Measurements from ENCODE around the gene HPN.
"Not testable (repeated sequence)": the region's sequence is repeated elsewhere in the genome, so short reads cannot be mapped to it uniquely, and the experiment has no call there.

HPN gene

GRCh38 chr19:35027851-35028599 is 13.5 kb upstream of the HPN start:
- peak; percentile 42 for DNase-seq (ENCODE audit: low spot score)

GRCh38 chr19:35028600-35028885 is 13.0 kb upstream of the HPN start:
- not testable (repeated sequence) for DNase-seq (ENCODE audit: low spot score)

GRCh38 chr19:35029275-35029736 is 12.2 kb upstream of the HPN start:
- not testable (repeated sequence) for DNase-seq (ENCODE audit: low spot score)

DNA sequence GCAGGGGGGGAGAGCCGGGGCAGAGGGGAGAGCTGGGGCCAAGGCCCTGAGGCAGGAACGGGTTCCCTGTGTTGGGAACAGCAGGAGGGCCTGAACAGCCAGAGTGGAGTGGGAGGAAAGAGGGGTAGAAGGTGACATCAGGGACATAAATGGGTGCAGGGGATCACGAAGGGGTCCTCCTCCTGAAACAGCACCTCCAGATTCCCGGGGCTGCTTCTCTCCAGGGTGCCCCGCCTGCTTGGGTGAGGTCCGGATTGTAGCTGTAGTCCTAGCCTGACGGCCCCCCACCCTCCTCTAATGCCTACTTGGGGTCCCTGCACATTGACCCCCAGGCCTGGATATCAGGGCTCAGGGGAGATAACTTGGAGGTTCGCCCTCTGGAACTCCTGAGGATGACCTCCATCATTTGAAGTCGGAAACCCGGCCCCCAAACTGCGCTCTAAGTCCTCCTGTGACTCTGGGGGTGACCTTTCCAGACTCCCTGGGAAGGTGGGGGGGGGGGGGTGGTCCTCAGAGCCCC is 11.7 kb upstream of the HPN start:
- no peak for DNase-seq (ENCODE audit: low spot score)

DNA sequence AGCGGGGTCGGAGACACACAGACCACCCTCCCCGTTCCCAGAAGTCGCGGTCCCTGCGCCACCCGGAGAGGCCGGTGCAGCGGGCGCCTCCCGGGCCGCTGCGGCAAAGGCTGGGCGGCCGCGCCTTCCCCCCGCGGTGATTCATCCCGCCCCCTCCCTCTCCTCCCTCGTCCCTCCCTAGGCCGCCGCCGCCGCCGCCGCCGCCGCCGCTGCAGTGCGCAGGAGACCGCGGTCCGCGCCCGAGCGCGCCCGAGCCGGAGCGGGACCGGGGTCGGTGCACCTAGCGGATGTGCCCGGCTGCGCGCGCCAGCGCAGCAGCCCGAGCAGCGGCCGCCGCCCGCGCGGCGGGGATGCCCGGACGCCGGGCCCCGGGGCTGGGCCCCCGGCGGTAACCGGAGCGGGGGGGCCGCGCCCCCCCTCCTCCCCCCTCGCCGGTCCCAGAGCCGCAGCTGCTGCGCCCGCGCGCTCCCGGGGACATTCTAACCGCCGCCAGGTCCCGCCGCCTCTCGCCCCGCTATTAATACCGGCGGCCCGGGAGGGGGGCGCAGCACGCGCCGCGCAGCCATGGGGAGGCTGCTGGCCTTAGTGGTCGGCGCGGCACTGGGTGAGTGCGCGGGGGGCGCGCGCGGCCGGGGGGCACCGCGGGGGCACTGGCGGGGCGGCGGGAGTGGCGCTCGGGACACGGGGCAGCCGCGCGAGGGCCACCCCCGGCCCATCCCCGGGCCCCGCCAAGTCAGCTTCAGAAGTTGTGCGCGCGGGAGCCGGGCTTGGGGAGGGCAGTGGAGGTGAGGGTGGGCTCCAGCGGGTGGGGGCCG is 11.1 kb upstream of the HPN start, which contains the start of gene SCN1B:
TSS of gene SCN1B (plus strand) at position 214 of the 815 bp plus-strand sequence. CDS start at position 565, 351 bp downstream.
- DNase-seq (ENCODE audit: low spot score), result peak; percentile 77

DNA sequence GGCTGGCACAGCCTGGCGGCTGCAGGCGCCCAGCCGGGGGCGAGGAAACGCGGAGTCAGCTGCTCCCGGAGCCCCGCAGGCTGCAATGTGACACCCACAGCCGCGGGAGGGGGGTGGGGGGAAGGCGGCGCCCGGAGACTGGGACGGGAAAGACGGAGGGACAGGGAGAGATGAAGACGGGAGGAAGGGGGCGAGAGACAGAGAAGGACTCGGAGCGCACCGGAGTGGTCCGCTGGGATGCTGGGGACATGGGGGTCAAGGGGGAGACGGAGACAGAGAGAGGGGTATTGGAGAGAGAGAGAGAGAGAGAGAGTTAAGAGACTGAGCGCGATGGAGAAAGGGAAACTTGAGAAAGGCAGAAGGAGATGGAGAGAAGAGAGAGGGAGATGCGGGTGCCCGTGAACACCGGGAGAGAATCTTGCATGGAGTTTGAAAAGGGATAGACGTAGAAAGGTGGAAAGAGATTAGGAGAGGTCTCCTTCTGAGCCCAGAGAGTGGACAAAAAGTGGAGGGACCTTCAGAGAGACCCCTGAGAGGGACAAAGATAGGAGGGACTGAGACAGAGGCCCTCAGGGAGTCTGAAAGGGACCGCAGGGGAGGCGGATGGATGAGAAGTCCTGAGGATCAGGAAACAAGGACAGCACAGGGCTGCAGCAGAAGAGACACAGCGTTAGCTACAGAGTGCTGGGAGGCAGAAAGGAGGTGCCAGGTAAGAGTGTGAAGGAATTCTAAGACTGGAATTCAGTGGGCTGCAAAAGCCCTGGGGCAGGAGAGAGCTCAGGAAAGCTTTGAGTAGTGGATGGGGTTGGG is 10.2 kb upstream of the HPN start:
- DNase-seq (ENCODE audit: low spot score), result no peak

DNA sequence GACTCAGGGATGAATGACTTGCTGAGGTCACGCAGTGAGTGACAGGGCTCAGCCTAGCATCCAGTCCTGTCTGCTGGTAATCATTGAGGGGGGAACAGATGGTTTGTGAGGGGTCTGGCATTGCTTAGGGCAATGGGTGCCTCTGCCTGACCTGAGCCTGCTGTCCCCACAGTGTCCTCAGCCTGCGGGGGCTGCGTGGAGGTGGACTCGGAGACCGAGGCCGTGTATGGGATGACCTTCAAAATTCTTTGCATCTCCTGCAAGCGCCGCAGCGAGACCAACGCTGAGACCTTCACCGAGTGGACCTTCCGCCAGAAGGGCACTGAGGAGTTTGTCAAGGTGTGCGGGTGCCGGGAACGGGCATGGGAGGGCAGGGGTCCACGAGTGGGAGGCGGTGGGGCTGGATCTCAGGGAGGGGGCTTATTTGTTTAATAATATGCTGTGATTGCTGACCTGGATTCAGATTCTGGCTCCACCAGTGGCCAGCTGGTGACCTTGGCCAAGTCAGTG is 9.1 kb upstream of the HPN start:
- no peak for DNase-seq (ENCODE audit: low spot score)

DNA sequence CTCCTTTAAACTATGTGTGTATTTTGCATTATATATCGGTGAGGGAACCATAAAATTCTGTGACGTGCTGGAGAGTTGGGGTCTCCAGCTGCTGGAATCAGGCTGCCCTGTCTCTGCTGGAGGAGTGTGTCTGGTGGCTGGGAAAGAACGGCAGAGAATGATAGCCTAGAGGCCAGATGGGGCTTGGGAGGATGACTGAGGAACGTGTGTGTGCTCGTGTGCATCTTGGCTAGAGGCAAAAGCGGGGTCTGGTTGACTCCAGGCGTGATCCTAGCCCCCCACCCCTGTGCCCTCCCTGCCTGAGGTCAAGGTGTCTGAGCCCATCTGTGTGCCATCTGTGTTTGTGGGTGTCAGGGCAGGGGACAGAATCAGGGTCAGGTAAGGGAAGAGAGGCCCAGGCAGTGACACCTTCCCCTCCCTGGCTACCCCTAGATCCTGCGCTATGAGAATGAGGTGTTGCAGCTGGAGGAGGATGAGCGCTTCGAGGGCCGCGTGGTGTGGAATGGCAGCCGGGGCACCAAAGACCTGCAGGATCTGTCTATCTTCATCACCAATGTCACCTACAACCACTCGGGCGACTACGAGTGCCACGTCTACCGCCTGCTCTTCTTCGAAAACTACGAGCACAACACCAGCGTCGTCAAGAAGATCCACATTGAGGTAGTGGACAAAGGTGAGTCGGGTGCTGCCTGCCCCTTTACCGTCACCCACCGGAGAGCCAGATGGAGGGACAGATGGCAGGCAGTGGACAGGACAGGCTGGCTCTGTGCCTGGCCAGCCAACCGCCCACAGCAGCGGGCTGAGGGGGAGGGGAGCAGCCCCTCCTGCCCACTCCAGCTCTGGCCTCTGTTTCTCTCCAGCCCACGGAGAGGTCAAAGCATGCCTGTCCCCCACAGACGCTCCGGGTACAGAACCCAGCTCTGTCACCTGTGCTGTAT is 8.2 kb upstream of the HPN start:
- DNase-seq (ENCODE audit: low spot score), result no peak

GRCh38 chr19:35034005-35034502 is 7.5 kb upstream of the HPN start:
- DNase-seq (ENCODE audit: low spot score), result no peak

DNA sequence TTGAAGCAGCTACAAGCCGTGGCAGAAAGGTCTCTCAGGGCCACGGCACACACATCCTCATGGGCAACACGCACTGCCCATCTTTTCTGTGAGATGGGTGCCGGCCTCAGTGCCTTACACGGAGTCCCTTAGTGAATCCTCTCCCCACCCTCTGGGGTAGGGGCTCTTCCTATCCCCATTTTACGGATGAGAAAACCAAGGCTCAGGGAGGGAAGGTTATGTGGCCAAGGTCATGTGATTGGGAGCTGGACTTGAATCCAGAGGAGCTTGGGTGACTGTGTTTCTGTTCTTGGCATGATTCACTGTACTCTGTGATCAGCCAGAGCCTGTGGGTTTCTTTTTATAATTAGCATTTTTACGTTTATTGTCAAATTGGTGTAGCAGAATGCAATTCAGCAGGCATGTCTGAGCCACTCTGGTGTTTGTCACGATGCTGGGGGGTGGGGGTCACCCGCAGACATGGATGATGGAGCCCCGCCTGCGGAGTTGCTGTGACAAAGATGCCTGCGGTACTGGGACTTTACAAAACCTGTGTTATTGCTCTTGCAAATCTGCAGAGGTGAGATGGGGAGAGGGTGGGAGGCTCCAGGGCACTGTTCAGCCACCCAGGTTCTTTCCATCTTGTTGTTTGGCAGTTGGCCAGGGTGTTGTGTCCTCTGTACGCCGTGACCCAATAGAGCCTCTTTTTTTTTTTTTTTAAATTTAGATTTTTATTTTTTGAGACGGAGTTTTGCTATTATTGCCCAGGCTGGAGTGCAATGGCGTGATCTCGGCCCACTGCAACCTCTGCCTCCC is 6.7 kb upstream of the HPN start:
- DNase-seq (ENCODE audit: low spot score), result no peak

DNA sequence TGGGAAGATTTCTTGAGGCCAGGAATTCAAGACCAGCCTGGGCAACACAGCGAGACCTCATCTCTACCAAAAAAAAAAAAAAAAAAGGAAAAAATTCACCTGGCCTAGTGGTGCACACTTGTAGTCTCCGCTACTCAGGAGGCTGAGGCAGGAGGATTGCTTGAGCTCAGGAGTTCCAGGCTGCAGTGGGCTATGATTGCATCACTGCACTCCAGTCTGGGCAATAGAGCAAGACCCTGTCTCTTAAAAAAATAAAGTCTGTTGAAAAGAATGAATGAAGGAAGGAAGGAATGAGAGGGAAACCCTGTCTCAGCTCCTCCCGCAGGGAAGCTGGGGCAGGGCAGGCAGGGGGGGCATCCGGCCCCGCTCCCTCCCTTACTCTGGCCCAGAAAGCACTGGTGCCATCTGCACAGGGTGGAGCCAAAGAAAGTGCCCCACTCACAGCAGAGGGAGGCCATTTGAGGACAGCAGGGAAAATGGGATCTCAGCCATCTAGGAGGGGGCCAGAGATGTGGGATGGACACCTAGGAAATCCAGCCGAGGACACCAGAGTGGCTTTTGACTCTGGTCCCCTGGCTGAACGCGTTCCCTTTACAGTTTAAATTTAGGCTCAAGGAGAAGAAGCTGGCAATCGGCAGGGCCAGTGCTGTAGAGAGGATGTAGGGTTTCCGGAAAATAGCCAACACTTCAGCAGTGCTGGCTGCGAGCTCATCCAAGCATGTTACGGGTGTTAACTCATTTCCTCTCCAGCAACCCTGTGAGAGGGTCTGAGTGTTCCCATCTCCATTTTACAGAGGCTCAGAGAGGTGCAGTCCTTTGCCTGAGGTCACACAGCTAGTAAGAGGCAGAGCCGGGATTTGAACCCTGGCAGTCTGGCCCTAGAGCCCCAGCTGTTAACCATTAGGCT is 3.6 kb upstream of the HPN start:
- DNase-seq (ENCODE audit: low spot score), result no peak

GRCh38 chr19:35038623-35039512 is 2.7 kb upstream of the HPN start:
- DNase-seq (ENCODE audit: low spot score), result no peak

- DNase-seq (ENCODE audit: low spot score), result no peak
Observed at GRCh38 chr19:35039881-35040825, 1.4 kb upstream of the HPN start.

DNA sequence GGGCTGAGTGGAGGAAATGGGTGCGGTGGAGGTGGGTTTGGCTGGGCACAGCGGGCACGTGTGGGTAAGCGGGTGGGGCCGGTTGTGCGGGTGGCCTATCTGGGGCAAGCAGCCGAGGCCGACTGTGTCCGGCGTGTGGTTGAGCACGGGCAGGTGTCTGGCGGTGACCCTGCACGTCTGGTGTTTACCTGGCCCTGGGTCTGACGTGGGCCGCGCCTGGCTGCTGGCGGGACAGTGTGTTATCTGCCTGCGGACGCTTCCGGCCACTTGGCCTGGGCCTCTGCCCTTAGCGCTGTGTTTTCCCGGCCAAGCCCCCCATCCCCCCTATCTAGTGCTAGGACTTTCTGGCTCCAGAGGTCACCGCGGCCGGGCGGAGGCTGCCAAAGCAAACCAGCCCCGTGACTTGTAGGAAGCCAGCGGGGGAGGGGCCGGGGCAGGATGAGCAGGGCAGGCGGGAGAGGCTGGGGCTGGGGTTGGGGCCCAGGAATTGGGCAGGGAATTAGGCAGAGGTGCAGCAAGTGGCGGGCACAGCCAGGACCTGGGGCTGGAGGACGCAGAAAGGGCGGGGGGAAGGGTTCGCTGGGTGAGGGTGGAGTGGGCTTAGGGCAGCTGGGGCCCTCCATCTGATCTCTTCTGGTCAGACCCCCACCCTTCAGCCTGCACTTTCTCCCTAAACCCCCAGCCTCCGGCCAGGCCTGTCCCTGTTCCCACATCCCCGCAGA is 534 bp upstream of the HPN start:
- peak; percentile 43 for DNase-seq (ENCODE audit: low spot score)

DNA sequence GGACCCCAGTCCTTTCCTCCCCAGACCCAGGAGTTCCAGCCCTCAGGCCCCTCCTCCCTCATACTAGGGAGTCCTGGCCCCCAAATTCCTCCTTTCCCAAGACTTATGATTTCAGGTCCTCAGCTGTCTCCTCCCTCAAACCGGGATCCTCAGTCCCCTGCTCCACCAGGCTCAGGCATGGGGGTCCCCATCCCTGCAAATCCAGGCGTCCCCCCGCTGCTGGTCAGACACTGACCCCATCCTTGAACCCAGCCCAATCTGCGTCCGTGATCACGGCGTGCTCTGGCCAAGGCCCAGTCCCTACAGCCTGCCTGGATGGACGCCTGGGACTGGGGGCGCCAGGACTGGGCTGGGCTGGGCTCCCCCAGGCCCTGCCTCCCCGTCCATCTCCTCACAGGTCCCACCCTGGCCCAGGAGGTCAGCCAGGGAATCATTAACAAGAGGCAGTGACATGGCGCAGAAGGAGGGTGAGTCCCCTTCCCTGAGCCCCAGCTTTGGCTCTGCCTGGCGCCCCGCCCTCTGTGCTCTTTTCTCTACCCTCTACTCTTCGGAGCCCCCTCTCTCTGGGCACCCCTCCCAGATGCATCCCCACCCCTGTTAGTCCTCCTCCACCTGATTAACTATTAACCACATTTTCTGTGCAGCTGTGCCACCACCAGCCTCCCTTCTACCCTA is 672 bp downstream of the HPN start:
- no peak for DNase-seq (ENCODE audit: low spot score)

All from SW480 (cell line).